ENCODE results near the gene OVCA2. TPM values are rescaled to one million over a fixed set of nuclear protein-coding genes. Genes with fewer than 3 reads are reported as not detected.
A peak's percentile ranks its signal among the peaks of the same experiment; 100 is the strongest.

OVCA2 gene
- polyA plus RNA-seq, 2 of the 4 experiments (the other 2 are of a cell fraction), result 54.6 to 66.3 TPM

DNA sequence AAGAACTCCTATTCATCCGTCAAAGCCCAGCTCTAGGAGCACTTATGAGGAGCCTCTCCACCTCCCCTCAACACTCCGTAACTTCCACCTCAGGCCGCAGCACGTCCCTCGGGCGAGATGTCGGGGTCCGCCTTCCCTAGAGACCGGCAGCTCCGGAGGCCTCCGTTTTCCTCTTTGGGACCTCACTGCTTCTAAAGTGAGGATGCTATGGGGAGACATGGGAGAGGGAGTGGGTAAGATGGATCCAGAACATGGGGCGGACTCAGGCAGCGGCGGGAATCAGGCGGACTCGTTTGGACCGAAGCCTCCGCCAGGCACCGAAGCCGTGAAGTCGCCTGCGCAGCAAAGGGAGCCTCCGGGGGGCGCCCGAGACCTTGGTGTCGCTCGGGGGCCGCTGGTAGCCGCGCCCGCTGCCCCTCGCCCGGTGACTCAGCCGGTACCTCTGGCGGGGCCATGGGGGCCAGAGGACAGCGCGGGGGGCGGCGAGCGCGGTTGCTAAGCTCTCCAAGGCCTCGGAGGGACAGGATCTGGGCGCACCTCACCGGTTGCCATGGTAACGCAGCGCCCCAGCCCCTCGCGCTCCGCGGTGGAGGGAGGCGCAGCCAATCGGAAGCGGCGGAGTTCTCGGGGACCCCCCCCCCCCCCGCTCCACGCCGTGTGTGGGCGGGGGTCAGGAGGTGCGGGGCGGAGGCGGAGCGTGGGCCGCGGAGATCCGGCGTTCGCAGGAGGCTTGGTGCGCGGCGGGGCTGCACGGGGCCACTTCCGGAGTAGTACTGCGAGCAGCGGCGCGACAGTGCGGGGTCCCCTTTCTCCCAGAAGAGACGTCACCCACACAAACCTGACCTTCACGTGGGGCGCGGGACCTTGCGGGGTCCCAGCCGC, 11.8 kb downstream of the OVCA2 start:
- CTCF ChIA-PET, result interaction anchor here (0.6 to 9.1 kb wide), 55 partner anchors 12 to 358 kb away, joined by 3 to 492 read pairs (median 6); partner anchors contain the start of genes DPH1, OVCA2, SGSM2 and TSR1

More for the DNA sequence above, 11.8 kb downstream of the OVCA2 start:
- FAIRE-seq, result no peak
- peak overlapping the region; percentile 39 to 76; a peak in 5 of 6 replicates for H3K27ac ChIP-seq
- H3K9me3 ChIP-seq, result no peaks in the 10 kb centered on the region
- H3K4me2 ChIP-seq, result peak overlapping the region; percentile 96
- H3K4me1 ChIP-seq, result peaks cover 10% of the 10 kb centered on the region; the same call in 2 of the 3 replicates
- no peak for TF ChIP-seq CBX8 (IDR thresholded peaks at IDR 0.05)
- peak; percentile 62; the same call in 1 of the 2 replicates for TF ChIP-seq RNF2 (IDR thresholded peaks at IDR 0.05; ENCODE audit: borderline replicate concordance, low read depth)
- TF ChIP-seq, protein P1, sequence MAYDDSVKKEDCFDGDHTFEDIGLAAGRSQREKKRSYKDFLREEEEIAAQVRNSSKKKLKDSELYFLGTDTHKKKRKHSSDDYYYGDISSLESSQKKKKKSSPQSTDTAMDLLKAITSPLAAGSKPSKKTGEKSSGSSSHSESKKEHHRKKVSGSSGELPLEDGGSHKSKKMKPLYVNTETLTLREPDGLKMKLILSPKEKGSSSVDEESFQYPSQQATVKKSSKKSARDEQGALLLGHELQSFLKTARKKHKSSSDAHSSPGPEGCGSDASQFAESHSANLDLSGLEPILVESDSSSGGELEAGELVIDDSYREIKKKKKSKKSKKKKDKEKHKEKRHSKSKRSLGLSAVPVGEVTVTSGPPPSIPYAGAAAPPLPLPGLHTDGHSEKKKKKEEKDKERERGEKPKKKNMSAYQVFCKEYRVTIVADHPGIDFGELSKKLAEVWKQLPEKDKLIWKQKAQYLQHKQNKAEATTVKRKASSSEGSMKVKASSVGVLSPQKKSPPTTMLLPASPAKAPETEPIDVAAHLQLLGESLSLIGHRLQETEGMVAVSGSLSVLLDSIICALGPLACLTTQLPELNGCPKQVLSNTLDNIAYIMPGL (CRISPR knock-in tag; IDR thresholded peaks at IDR 0.05; ENCODE audit: borderline replicate concordance), result no peak
- peak; percentile 87 for TF ChIP-seq RFX5 (IDR thresholded peaks at IDR 0.05)
- TF ChIP-seq, protein P2, sequence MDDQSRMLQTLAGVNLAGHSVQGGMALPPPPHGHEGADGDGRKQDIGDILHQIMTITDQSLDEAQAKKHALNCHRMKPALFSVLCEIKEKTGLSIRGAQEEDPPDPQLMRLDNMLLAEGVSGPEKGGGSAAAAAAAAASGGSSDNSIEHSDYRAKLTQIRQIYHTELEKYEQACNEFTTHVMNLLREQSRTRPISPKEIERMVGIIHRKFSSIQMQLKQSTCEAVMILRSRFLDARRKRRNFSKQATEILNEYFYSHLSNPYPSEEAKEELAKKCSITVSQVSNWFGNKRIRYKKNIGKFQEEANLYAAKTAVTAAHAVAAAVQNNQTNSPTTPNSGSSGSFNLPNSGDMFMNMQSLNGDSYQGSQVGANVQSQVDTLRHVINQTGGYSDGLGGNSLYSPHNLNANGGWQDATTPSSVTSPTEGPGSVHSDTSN (IDR thresholded peaks at IDR 0.05), result no peak
- no peak for TF ChIP-seq NPAS2 (CRISPR knock-in tag; IDR thresholded peaks at IDR 0.05; ENCODE audit: borderline replicate concordance)
- TF ChIP-seq HOXA7 (CRISPR knock-in tag; IDR thresholded peaks at IDR 0.05), result no peak
- peak; percentile 64 for TF ChIP-seq E2F6 (IDR thresholded peaks at IDR 0.05; ENCODE audit: borderline replicate concordance, low read depth)
- TF ChIP-seq TP53 (CRISPR knock-in tag; IDR thresholded peaks at IDR 0.05), result no peak
- no peak for TF ChIP-seq BHLHE40 (IDR thresholded peaks at IDR 0.05; ENCODE audit: low read depth, low read length)
- TF ChIP-seq, protein P3, sequence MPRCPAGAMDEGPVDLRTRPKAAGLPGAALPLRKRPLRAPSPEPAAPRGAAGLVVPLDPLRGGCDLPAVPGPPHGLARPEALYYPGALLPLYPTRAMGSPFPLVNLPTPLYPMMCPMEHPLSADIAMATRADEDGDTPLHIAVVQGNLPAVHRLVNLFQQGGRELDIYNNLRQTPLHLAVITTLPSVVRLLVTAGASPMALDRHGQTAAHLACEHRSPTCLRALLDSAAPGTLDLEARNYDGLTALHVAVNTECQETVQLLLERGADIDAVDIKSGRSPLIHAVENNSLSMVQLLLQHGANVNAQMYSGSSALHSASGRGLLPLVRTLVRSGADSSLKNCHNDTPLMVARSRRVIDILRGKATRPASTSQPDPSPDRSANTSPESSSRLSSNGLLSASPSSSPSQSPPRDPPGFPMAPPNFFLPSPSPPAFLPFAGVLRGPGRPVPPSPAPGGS (IDR thresholded peaks at IDR 0.05), result no peak
- TF ChIP-seq CBX2 (IDR thresholded peaks at IDR 0.05; ENCODE audit: borderline replicate concordance, low read depth), result no peak
- no peak for TF ChIP-seq MYC (IDR thresholded peaks at IDR 0.05; ENCODE audit: borderline replicate concordance, low read length)
- TF ChIP-seq SMC3 (IDR thresholded peaks at IDR 0.05), result peak; percentile 68
- TF ChIP-seq RCOR1 (IDR thresholded peaks at IDR 0.05; ENCODE audit: low read depth, low read length), result no peak
- TF ChIP-seq MAZ (IDR thresholded peaks at IDR 0.05; ENCODE audit: borderline replicate concordance, low read depth, low read length), result no peak
- peak; percentile 64; the same call in 1 of the 2 replicates for TF ChIP-seq KDM1A (IDR thresholded peaks at IDR 0.05; ENCODE audit: low read depth)
- TF ChIP-seq CTCF (IDR thresholded peaks at IDR 0.05), result peak; percentile 81
- no peak for TF ChIP-seq HOXB5 (CRISPR knock-in tag; IDR thresholded peaks at IDR 0.05)
- no peak for TF ChIP-seq JUNB (IDR thresholded peaks at IDR 0.05)
- TF ChIP-seq EHF (CRISPR knock-in tag; IDR thresholded peaks at IDR 0.05), result no peak
- peak; percentile 69 to 79 for TF ChIP-seq RAD21 (conservative IDR thresholded peaks at IDR 0.05 in 1 of 2, IDR thresholded peaks at IDR 0.05 in 1 of 2)
- TF ChIP-seq PHF8 (IDR thresholded peaks at IDR 0.05; ENCODE audit: borderline replicate concordance, low read depth), result peak; percentile 19; the same call in 1 of the 2 replicates
- no peak for TF ChIP-seq KDM5A (IDR thresholded peaks at IDR 0.05)
- no peak for TF ChIP-seq RARB (CRISPR knock-in tag; IDR thresholded peaks at IDR 0.05)
- TF ChIP-seq, protein P4, sequence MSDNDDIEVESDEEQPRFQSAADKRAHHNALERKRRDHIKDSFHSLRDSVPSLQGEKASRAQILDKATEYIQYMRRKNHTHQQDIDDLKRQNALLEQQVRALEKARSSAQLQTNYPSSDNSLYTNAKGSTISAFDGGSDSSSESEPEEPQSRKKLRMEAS (IDR thresholded peaks at IDR 0.05), result peak; percentile 56; the same call in 1 of the 2 replicates
- peak; percentile 53; the same call in 1 of the 2 replicates for TF ChIP-seq HDAC2 (IDR thresholded peaks at IDR 0.05)
- no peak for TF ChIP-seq FOSL2 (IDR thresholded peaks at IDR 0.05)
- peak; percentile 71 for TF ChIP-seq FOSL2 (CRISPR knock-in tag; IDR thresholded peaks at IDR 0.05)
- no peak for TF ChIP-seq POLR2A (IDR thresholded peaks at IDR 0.05; ENCODE audit: low read length)
- TF ChIP-seq NR3C1 (IDR thresholded peaks at IDR 0.05), result no peak
- ATAC-seq, result peak; percentile 19 to 60; a peak in 4 of 6 replicates
- POLR2A ChIA-PET, result interaction anchor here (0.5 to 1.2 kb wide), 4 partner anchors 192 to 262 kb away, joined by 3 to 8 read pairs (median 4); no protein-coding TSS in a partner anchor
- peak overlapping the region; percentile 50 for H3K4me3 ChIP-seq
- 19% methylated on average over 49 of the region's 84 CpGs for WGBS (ENCODE audit: missing lambda C conversion rate)
- DNase-seq (ENCODE audit: low read depth in 1 of 2, low spot score in 1 of 2), result peak; percentile 68 to 84

Data from A549 (cell line).